GM21619 (cell line): ENCODE data around the gene RASSF3.
A peak's percentile ranks its signal among the peaks of the same experiment; 100 is the strongest.

Source experiments
- ATAC-seq: cut with Tn5 transposase; IDR thresholded peaks from one replicate; pipeline ENCODE4 v1.9.1; 2021; ENCODE audit not compliant: unreplicated experiment

The RASSF3 gene

DNA sequence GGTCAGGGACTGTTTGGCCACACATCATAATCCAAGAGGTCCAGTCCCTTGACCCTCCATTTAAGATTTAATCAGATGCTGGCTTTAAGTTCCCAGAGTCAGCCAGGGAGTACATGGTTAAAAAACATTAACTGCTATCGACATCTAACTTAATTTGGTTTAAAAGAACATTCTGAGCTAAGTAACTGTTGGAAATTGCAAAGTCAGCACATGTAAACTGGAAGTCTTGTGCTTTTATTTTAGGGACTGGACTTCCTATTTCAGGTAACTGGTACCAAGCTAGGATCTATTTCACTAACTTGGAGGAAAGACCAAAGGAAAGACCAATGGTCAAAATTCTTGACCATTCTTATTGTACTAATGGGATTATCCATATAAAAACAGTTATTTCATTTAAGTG, 108.4 kb downstream of the RASSF3 start:
- ATAC-seq: no peak

DNA sequence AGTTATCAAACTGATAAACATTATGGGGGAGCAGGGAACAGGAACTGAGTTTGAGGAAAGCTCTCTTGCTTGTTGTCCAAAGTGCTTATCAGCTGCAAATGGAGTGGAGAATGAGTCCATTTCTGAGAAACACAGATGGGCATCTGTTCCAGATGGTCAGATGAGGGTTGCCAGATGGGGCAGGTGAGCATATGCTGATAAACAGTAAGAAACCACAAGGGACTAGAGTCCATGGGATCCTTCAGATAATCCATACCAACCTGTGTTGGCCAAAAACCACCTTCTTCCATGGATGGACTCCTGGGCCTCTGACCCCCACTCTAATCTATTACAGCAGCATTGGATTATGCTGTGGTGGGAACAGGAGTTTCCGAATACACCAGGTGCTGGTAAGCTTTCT, 110.6 kb downstream of the RASSF3 start:
- no peak for ATAC-seq

DNA sequence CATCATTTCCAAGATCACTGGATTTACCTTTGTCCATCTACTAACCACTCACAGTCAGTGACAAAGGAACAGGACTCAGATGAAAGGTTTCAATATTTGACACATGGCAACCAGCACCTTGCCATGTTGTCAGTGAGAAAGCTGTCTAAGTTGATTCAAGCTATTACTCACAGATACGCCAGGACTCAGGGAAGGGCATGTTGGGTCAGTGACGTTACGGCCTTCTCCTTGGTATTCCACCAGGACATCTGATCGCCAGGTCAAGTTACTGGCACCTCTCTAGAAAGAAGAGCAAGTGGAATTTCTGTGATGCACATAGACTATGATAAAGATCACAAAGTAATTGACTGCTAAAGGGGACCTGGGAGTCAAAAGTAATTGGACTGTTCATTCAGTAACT, 112.5 kb downstream of the RASSF3 start:
- no peak for ATAC-seq

DNA sequence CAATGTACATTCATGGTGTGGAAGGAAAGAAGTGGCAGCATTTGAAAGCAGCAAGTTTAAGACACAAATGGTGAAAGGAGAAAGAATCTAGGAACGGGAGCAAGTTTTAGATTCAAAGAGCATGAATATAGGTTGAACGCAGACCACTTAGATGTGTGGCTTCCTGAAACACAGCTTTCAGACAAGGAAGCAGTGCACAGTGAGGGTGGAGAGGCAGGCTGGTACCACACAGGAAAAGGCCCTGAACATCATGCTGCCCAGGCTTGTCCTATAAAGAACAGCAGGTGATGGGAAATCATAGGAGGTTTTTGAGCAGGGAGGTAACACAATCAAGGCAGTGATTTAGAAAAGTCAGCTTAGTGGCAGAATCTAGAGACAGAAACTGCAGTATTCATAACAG, 113.3 kb downstream of the RASSF3 start:
- no peak for ATAC-seq

DNA sequence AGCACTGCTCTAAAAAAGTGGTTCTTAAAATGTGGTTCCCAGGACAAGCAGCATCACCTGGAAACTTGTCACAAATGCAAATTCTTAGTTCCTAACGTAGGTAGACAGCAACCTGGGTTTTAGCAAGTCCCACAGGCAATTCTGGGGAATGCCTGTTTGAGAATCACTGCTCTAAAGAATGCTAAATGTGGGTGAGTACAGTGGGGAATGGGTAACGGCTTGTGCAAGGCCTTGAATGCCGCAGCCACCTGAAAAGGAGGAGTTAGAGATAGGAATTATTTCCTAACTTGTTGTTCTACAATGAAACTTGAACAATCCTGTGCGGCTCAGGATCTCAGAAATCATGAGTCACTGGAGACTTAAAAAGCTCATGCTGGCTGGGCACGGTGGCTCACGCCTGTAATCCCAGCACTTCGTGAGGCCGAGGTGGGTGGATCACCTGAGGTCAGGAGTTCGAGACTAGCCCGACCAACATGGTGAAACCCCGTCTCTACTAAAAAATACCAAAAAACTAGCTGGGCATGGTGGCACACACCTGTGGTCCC, 114.0 kb downstream of the RASSF3 start:
- ATAC-seq: no peak

DNA sequence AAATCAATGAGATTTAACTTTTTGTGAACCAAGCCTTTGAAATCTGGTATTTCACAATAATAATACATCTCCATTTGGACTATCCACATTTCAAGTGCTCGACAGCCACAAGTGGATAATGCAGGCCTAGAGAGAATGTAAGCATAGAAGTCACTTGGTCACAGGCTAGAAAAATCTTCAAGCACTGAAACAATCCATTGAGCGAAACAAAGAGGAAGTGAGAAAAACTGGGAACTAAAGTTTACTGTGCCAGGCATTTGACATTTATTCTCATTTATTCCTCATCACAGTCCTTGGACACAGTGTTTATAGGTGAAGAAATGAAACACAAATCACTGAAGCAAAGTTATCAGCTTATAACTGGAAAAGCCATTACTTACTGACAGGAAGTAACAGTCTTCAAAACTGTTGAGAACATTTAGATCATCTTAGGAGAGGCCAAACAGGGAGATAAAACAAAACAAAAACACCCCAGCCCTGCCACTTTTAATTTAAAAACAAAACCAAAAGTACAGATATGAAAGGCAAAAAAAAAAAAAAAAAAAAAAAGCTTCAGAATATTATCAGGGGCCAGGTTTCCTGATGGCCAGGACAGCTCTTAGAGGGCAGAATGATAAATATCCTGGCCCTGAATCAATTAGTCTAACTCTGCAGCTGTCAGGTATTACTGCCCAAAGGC, 119.8 kb downstream of the RASSF3 start:
- peak; percentile 51 for ATAC-seq

DNA sequence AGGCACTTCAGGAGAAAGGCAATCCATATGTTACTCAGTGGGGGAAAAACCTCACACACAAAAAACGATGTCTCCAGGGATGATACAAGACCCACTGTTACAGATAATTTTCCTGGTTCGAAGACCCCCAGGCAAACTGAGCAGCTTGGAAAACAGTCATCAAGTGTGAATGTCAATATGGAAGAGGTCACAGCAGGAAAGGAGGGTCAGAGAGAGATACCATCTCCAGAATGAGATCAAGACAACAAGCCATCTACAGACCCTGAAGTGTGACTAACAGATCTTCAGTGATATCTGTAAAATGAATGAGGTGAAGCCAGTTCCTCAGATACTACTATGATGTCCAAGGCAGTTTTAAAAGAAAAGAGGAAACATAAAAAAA, 120.3 kb downstream of the RASSF3 start:
- ATAC-seq: no peak

DNA sequence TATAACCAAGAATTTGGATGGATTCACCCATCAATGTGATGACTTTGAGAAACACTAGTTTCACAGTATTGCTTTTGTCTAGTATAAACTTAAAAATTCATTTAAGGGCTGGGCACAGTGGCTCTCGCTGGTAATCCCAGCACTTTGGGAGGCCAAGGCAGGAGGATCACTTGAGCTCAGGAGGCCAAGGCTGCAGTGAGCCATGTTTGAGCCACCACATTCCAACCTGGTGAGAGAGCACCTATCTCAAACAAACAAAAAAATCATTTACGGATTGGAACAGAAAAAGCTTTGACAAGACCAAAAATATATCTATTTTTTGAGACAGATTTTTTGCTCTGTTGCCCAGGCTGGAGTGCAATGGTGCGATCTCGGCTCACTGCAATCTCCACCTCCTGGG, 121.4 kb downstream of the RASSF3 start:
- no peak for ATAC-seq

DNA sequence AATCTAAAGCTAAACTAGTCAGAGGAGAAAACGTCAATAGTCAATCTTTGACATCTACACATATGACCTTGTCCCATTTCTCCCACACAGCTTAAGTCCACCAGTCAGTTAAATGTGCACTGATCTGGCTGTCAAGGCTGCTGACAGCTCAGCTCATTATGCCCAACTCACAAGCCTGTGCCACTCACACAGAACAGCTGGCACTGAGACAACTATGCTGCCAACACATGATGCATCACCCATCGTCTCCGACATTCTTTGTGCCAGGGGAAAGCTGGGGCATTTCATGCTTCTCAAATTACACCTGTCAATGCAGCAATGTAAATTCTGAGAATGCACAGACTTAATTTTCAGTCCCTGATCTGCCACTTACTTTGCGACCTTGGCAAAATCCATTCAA, 123.6 kb downstream of the RASSF3 start:
- no peak for ATAC-seq

DNA sequence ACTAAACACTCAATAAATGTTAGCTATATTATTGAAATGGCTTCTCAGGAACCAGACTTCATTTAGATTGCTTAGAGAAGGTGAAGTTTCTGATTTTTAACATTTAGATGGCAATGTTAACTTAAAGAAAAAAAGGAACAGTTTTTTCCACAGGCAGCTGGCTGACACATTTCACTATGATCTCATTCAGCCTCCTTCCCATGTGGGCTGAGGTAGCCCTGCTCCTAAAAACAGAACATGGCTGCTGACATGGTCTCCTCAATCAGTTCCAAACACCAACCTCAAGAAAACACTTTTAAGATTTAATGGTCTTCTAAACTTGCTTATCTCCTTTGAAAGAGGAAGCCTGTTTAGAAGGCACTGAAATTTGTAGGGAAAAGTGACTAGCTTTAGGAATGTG, 125.1 kb downstream of the RASSF3 start:
- ATAC-seq: no peak

DNA sequence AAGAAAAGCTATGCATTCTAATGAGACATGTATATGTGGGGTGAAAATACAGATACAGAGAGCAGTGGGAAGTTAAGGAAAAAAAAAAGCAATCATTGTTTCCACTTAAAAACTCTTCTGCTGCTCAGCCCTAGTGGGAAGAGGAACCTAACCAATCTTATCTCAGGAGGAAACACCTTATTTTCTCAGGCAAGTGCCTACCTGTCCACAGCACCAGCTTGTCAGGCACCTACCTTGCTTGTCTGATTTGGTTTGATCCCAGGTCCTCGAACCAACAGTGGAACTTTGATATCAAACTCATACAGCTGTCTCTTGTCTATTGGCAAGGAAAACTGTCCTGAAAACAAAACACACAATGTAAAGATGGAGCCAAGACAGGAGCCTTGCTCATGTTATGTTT, 126.5 kb downstream of the RASSF3 start:
- no peak for ATAC-seq

DNA sequence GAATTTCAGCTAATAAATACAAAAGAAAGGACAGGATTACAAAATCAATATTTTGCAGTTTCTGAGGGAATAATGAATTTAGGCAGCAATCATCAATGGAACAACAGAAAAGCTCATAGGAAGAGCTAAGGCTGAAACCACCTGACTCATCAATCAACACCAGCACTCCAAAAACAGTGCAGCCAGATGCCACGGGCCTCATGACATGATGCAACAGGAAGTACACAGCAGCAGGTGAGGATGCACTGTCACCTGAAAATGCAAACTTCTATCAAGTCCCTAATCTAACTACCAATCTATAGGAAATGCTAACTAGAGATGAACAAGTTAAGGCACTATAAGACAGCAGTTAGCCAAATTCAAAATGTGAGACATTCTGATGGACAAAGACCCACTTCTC, 127.2 kb downstream of the RASSF3 start:
- ATAC-seq: no peak

DNA sequence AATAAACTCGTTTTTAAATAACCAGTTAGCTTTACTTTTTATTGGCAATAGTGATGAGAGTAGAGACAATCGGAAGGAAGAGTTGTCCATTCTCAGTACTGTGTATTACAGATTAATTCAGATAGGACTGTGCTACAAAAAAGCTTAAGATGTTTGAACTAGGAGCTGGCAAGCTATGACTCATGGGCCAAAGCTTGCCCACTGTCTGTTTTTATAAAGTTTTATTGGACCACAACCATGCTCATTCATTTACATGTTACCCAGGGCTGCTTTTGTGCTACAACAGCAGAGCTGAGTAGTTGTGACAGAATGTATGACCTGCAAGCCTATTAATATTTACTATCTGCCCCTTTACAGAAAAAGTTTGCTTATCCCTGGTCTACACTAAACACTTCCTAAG, 129.5 kb downstream of the RASSF3 start:
- ATAC-seq: no peak

DNA sequence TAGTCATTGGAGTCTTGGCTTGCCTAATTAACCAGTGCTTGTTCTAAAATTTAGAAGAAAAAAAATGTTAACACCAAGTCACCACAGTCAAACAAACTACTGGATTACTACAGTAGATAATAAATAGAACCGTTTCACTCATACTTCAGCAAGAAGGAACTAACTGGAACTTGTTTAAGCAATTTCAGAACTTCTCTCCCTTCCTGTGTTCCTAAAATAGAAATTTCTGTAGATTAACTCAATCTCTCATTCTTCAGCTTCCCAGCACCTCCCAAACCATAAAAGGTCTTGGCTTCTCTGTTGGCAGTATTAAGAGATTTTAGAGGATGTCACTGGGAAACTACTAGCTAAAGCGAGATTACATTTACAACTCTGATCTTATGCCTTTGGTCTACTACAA, 130.4 kb downstream of the RASSF3 start:
- ATAC-seq: no peak

DNA sequence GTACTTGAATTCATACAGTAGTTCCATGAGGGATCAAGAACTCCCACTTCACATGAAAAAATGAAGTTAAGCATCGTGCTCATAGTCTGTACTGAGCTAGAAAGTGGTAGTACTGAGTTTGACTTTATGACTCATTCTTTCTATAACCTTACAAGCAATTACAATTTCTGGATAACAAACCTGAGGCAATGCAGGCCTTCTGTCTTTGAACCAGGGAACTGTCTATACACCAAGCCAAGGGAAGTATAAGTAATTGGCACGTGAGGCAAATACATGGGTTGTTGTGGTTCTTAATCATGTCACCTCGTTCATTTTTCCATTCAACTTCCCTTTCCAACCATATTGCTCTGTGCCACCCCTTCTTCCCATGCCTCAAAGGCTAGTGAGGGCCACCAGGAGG, 132.1 kb downstream of the RASSF3 start:
- ATAC-seq: no peak

DNA sequence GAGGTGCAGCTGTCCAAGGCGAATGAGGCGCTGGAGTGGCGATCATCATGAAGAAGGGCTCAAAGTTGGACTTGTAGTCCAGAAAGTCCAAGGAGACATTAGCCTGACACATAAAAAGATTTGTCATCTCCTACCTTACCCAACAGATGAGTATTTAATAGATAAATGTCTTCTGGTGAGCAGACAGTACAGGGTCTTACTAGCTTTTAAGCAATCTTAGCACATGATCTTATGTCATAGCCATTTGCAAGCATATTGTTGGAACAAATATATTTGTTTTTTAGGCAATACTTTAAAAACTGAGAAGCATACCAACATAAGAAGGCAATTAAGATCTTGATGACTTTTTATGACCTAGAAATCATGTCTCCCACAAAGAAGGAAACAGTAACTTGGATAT, 132.9 kb downstream of the RASSF3 start:
- ATAC-seq: no peak

DNA sequence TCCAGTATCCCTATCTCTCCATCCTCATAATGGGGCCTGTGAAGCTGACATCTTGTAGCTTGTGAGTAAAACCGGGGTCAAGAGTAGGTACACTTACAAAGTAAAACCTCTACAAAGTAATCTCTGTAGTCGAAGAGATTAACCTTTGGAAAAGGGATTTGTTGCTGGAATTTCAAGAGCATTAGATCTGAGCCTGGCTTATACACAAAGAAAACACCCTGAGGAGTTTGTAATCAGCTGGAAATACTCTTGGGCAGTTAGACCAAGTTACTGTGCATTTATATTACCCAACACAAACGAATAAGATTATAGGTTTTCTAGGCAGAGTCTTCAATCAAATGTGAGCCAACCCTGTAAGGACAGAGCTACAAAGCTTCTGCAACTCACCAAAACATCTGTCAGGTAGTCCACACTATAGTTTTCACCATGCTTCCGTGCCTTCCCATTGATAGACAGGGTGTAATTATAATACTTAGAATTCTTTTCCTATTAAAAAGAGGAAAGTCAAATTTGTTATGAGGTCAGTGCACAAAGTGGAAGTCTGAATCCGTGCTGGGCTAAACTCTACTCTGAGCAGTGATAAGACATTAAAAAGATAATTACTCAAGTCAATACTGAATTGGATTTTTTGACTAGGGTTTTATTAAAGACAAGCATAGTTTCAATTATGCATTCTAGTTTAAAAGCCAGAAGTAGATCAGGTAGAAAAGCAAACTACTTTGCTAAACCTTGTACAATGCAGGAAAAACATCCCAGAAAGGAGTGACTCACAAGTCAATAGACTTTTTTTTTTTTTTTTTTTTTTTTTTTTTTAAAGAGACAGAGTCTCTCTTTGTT, 134.3 kb downstream of the RASSF3 start:
- ATAC-seq: no peak

DNA sequence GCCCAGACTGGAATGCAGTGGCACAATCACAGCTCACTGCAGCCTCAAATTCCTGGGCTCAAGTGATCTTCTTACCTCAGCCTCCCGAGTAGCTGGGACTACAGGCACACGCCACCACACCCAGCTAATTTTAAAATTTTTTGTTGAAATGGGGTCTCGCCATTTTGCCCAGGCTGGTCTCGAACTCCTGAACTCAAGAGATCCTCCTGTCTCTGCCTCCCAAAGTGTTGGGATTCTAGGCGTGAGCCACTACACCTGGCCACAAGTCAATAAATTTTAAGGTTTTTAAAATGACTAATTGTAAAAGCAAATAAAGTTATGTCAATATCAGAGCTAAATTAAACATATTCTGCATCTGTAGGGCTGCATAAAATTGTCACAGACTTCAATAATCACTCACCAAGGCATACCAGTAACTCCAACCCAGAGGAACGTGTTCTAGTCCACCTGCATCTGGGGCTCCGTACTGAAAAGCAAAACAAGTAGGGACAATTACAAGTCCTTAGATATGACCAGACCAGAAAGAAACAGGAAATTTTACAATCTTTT, 135.0 kb downstream of the RASSF3 start:
- ATAC-seq: no peak

DNA sequence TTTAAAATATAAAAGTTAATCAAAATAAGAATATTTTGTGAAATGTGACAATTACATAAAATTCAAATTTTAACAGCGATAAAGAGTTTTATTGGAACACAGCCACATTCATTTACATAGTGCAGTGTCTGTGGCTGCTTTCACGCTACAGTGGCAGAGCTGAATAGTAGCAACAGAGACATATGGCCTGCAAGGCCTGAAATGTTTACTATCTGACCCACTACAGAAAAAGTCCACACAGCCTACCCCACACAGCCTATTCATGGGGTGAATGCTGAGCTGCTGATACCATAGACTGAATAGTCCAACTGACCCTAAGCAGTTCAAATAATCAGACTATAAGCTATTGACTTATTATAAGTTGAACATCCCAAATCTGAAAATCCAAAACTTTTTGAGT, 135.7 kb downstream of the RASSF3 start:
- no peak for ATAC-seq

DNA sequence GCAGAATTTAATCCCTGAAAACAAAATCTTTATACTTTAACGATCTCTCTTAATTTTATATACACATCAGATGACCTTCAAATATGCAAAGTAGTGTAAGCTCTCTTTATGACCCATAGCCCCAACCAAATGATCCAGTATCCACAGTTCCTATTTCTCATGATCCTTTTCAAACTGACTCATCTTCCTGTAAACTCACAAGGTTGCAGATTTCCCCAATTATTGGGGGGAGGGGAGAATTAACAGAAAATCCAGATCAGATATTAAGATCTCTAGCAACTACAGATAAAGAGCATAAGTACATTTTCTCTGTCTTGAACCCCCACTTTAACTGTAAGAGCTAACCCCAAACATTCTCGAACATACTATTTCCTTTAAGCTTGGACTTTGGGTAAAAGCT, 136.4 kb downstream of the RASSF3 start:
- no peak for ATAC-seq
